ENCODE data around the gene MAGOH.

MAGOH gene

GRCh38 chr1:53270873-53271272 is 32.6 kb upstream of the MAGOH start:
- DNase-seq, result no peak

- no peak for DNase-seq
Observed at GRCh38 chr1:53270107-53270506, 31.8 kb upstream of the MAGOH start.

GRCh38 chr1:53267761-53268160 is 29.4 kb upstream of the MAGOH start:
- no peak for DNase-seq

GRCh38 chr1:53266038-53266437 is 27.7 kb upstream of the MAGOH start:
- DNase-seq, result no peak

GRCh38 chr1:53265581-53265980 is 27.3 kb upstream of the MAGOH start:
- no peak for DNase-seq

GRCh38 chr1:53264048-53264447 is 25.7 kb upstream of the MAGOH start:
- no peak for DNase-seq

GRCh38 chr1:53262000-53262399 is 23.7 kb upstream of the MAGOH start:
- DNase-seq, result no peak

GRCh38 chr1:53260631-53261247 is 22.4 kb upstream of the MAGOH start:
- no peak for DNase-seq

GRCh38 chr1:53259932-53260331 is 21.6 kb upstream of the MAGOH start:
- DNase-seq, result no peak

- no peak for DNase-seq
Observed at GRCh38 chr1:53258216-53258615, 19.9 kb upstream of the MAGOH start.

- DNase-seq, result no peak
Observed at GRCh38 chr1:53257454-53258081, 19.2 kb upstream of the MAGOH start.

- no peak for DNase-seq
Observed at GRCh38 chr1:53256511-53257453, 18.5 kb upstream of the MAGOH start.

- no peak for DNase-seq
Observed at GRCh38 chr1:53255031-53255430, 16.7 kb upstream of the MAGOH start.

- no peak for DNase-seq
Observed at GRCh38 chr1:53254011-53254640, 15.8 kb upstream of the MAGOH start.

GRCh38 chr1:53250325-53250724 is 12.0 kb upstream of the MAGOH start:
- no peak for DNase-seq

GRCh38 chr1:53249706-53250105 is 11.4 kb upstream of the MAGOH start:
- DNase-seq, result peak in 2 of 56 donors; percentile 3 to 8

GRCh38 chr1:53246261-53247134 is 8.2 kb upstream of the MAGOH start:
- DNase-seq, result no peak

GRCh38 chr1:53244141-53244540 is 5.8 kb upstream of the MAGOH start:
- no peak for DNase-seq

GRCh38 chr1:53242381-53242780 is 4.1 kb upstream of the MAGOH start:
- no peak for DNase-seq

- DNase-seq, result no peak
Observed at GRCh38 chr1:53241828-53242227, 3.5 kb upstream of the MAGOH start.

- DNase-seq, result no peak
Observed at GRCh38 chr1:53237638-53238037, 680 bp downstream of the MAGOH start.

Data from amygdala (tissue), 56 donors.